HEK293T (cell line): ENCODE results near the gene IMP3.
"Not testable (repeated sequence)": the region's sequence is repeated elsewhere in the genome, so short reads cannot be mapped to it uniquely, and the experiment has no call there.

ENCODE experiments used
- CTCF ChIA-PET: fragments of 350-600 bp; formaldehyde crosslinking; extraction: SDS; loops from one replicate; lab custom pipeline; 2021; ENCODE audit warnings: antibody characterized with exemption, inconsistent platforms; lab: Yijun Ruan, JAX
- POLR2A ChIA-PET: fragments of 350-600 bp; formaldehyde crosslinking; extraction: SDS; loops from one replicate; lab custom pipeline; 2020; ENCODE audit warnings: antibody characterized with exemption, inconsistent platforms; lab: Yijun Ruan, JAX
- DNase-seq: peaks from one replicate; pipeline ENCODE4 v3.0.0; 2012; ENCODE audit warnings: mixed read lengths; ENCODE audit errors: extremely low spot score
- ARNT ChIP-seq: fragments of 450-650 bp; IDR thresholded peaks from 2 replicates; pipeline ENCODE4 v1.6.1; 2017; ENCODE audit warnings: mild to moderate bottlenecking
- BHLHE40 ChIP-seq: fragments of 450-650 bp; IDR thresholded peaks from 2 replicates; pipeline ENCODE4 v1.6.1; 2016; ENCODE audit warnings: mild to moderate bottlenecking, moderate library complexity, borderline replicate concordance
- CTBP1 ChIP-seq: fragments of 450-650 bp; IDR thresholded peaks from 2 replicates; pipeline ENCODE4 v1.6.1; 2016; ENCODE audit warnings: borderline replicate concordance
- ELF4 ChIP-seq: fragments of 450-650 bp; IDR thresholded peaks from 2 replicates; pipeline ENCODE4 v1.6.1; 2017; ENCODE audit warnings: antibody characterized with exemption
- FOXA1 ChIP-seq: fragments of 450-650 bp; IDR thresholded peaks from 2 replicates; pipeline ENCODE4 v1.6.1; 2016; ENCODE audit warnings: mild to moderate bottlenecking
- FOXK2 ChIP-seq: fragments of 450-650 bp; IDR thresholded peaks from 2 replicates; pipeline ENCODE4 v1.6.1; 2016; ENCODE audit warnings: mild to moderate bottlenecking
- FOXM1 ChIP-seq: fragments of 450-650 bp; IDR thresholded peaks from 2 replicates; pipeline ENCODE4 v1.6.1; 2017; ENCODE audit warnings: mild to moderate bottlenecking, borderline replicate concordance
- HDGF ChIP-seq: fragments of 450-650 bp; IDR thresholded peaks from 2 replicates; pipeline ENCODE4 v1.6.1; 2017; ENCODE audit warnings: antibody characterized with exemption, borderline replicate concordance
- L3MBTL2 ChIP-seq: fragments of 450-650 bp; conservative IDR thresholded peaks from 2 replicates; pipeline ENCODE4 v1.6.1; 2016; ENCODE audit warnings: mild to moderate bottlenecking
- LEF1 ChIP-seq: fragments of 450-650 bp; IDR thresholded peaks from 2 replicates; pipeline ENCODE4 v1.6.1; 2017; ENCODE audit warnings: mild to moderate bottlenecking, borderline replicate concordance
- NFRKB ChIP-seq: fragments of 450-650 bp; IDR thresholded peaks from 2 replicates; pipeline ENCODE4 v1.6.1; 2016; ENCODE audit warnings: mild to moderate bottlenecking, moderate library complexity
- PKNOX1 ChIP-seq: fragments of 450-650 bp; IDR thresholded peaks from 2 replicates; pipeline ENCODE4 v1.6.1; 2016
- SP1 ChIP-seq: fragments of 450-650 bp; IDR thresholded peaks from 2 replicates; pipeline ENCODE4 v1.6.1; 2017
- SUZ12 ChIP-seq: fragments of 450-650 bp; IDR thresholded peaks from 2 replicates; pipeline ENCODE4 v1.6.1; 2016; ENCODE audit warnings: mild to moderate bottlenecking
- TARDBP ChIP-seq: fragments of 450-650 bp; IDR thresholded peaks from 2 replicates; pipeline ENCODE4 v1.6.1; 2016
- ZNF384 ChIP-seq: fragments of 450-650 bp; IDR thresholded peaks from 2 replicates; pipeline ENCODE4 v1.6.1; 2016

IMP3 gene, protein sequence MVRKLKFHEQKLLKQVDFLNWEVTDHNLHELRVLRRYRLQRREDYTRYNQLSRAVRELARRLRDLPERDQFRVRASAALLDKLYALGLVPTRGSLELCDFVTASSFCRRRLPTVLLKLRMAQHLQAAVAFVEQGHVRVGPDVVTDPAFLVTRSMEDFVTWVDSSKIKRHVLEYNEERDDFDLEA

GRCh38 chr15:75639709-75640482, at the start of gene IMP3:
TSS of gene IMP3 (minus strand) at chr15:75640224. CDS start at chr15:75640168, 56 bp downstream.
- peak; percentile 96 for DNase-seq
- ChIA-PET CTCF (interaction anchor here (0.7 to 2.9 kb wide), 5 partner anchors 85 to 272 kb away, joined by 3 to 9 read pairs (median 3); partner anchors contain the start of genes MAN2C1 and SIN3A), POLR2A (interaction anchor here (0.7 to 7.3 kb wide), 33 partner anchors 10 to 441 kb away, joined by 3 to 99 read pairs (median 5); partner anchors contain the start of genes MAN2C1, PTPN9, SIN3A and SNUPN)
- TF ChIP-seq SP1 (no peak), ELF4 (peak; percentile 70), FOXA1 (no peak), L3MBTL2 (peak; percentile 90)

GRCh38 chr15:75689429-75689828, 49.4 kb upstream of the IMP3 start:
- CTCF ChIA-PET, DNase-seq, POLR2A ChIA-PET: not testable (repeated sequence)

GRCh38 chr15:75688831-75689230, 48.8 kb upstream of the IMP3 start:
- ChIA-PET CTCF (interaction anchor here (0.6 kb wide), 1 partner anchor 452 kb away, joined by 4 read pairs; no protein-coding TSS in a partner anchor), POLR2A (no interaction called here)
- no peak for DNase-seq
- no peak for TF ChIP-seq TARDBP
- no peak for TF ChIP-seq FOXK2
- no peak for TF ChIP-seq FOXA1
- TF ChIP-seq HDGF: no peak
- no peak for TF ChIP-seq SUZ12
- no peak for TF ChIP-seq ZNF384
- no peak for TF ChIP-seq NFRKB
- no peak for TF ChIP-seq SP1
- TF ChIP-seq ELF4: no peak
- no peak for TF ChIP-seq BHLHE40

GRCh38 chr15:75688278-75688557, 48.2 kb upstream of the IMP3 start:
- ChIA-PET CTCF (interaction anchor here (0.6 kb wide), 1 partner anchor 453 kb away, joined by 4 read pairs; no protein-coding TSS in a partner anchor), POLR2A (no interaction called here)
- DNase-seq: no peak
- TF ChIP-seq ZNF384 (no peak), CTBP1 (no peak), TARDBP (no peak), SUZ12 (no peak), NFRKB (no peak), SP1 (no peak), FOXM1 (no peak), PKNOX1 (no peak), ELF4 (no peak), BHLHE40 (no peak)

- ChIA-PET CTCF (no interaction called here), POLR2A (no interaction called here)
- TF ChIP-seq ELF4 (no peak), LEF1 (no peak), FOXK2 (no peak), ARNT (no peak), TARDBP (no peak), CTBP1 (no peak), PKNOX1 (no peak), BHLHE40 (no peak), FOXA1 (no peak), NFRKB (no peak), SUZ12 (no peak), HDGF (no peak), ZNF384 (no peak), SP1 (no peak), FOXM1 (no peak), L3MBTL2 (no peak)
- DNase-seq: no peak
These were observed 47.7 kb upstream of the IMP3 start for GRCh38 chr15:75687486-75688277.

- peak; percentile 72 for DNase-seq
- ChIA-PET POLR2A (interaction anchor here (0.7 to 1.0 kb wide), 2 partner anchors 46 to 318 kb away, joined by 3 read pairs; partner anchors contain the start of gene IMP3), CTCF (interaction anchor here (0.6 to 1.5 kb wide), 8 partner anchors 8 to 116 kb away, joined by 3 to 7 read pairs (median 4); a partner anchor contains a TSS)
These were observed 46.2 kb upstream of the IMP3 start for GRCh38 chr15:75686212-75686642.
